GM19023 (cell line): ENCODE measurements around the gene C1orf50.
"Not testable (repeated sequence)": the region's sequence is repeated elsewhere in the genome, so short reads cannot be mapped to it uniquely, and the experiment has no call there.

ENCODE experiments used
- ATAC-seq: cut with Tn5 transposase; IDR thresholded peaks from one replicate; pipeline ENCODE4 v1.9.1; 2021; ENCODE audit warnings: mild to moderate bottlenecking, moderate library complexity; ENCODE audit not compliant: unreplicated experiment

Gene C1orf50

GRCh38 chr1:42739753-42740700 is 27.0 kb upstream of the C1orf50 start, which contains the start of gene CLDN19:
Gene CLDN19, minus strand, starts transcription at chr1:42740236. Its CDS starts 173 bp downstream, at chr1:42740063.
- no peak for ATAC-seq

- ATAC-seq = no peak
Observed at GRCh38 chr1:42740851-42741580, 26.0 kb upstream of the C1orf50 start.

GRCh38 chr1:42741706-42742105 is 25.3 kb upstream of the C1orf50 start:
- no peak for ATAC-seq

GRCh38 chr1:42742141-42742540 is 24.9 kb upstream of the C1orf50 start:
- no peak for ATAC-seq

- ATAC-seq = no peak
Observed at GRCh38 chr1:42742617-42743316, 24.3 kb upstream of the C1orf50 start.

GRCh38 chr1:42743317-42744147 is 23.5 kb upstream of the C1orf50 start:
- no peak for ATAC-seq

- no peak for ATAC-seq
Observed at GRCh38 chr1:42744148-42744413, 23.0 kb upstream of the C1orf50 start.

- no peak for ATAC-seq
Observed at GRCh38 chr1:42745851-42746250, 21.2 kb upstream of the C1orf50 start.

- ATAC-seq = no peak
Observed at GRCh38 chr1:42746436-42747105, 20.5 kb upstream of the C1orf50 start.

GRCh38 chr1:42747125-42747524 is 19.9 kb upstream of the C1orf50 start:
- no peak for ATAC-seq

GRCh38 chr1:42748021-42748420 is 19.0 kb upstream of the C1orf50 start:
- no peak for ATAC-seq

GRCh38 chr1:42748461-42749410 is 18.3 kb upstream of the C1orf50 start:
- ATAC-seq = no peak

GRCh38 chr1:42750041-42750440 is 17.0 kb upstream of the C1orf50 start:
- ATAC-seq = no peak

GRCh38 chr1:42751511-42752070 is 15.5 kb upstream of the C1orf50 start:
- not testable (repeated sequence) for ATAC-seq

GRCh38 chr1:42752284-42752683 is 14.8 kb upstream of the C1orf50 start:
- ATAC-seq = no peak

GRCh38 chr1:42753070-42753469 is 14.0 kb upstream of the C1orf50 start:
- ATAC-seq = no peak

- ATAC-seq = no peak
Observed at GRCh38 chr1:42756956-42757891, 9.8 kb upstream of the C1orf50 start.

GRCh38 chr1:42757892-42758275 is 9.2 kb upstream of the C1orf50 start:
- no peak for ATAC-seq
